Endothelial cell of umbilical vein (primary cell): ENCODE measurements around the gene TMEM51. TPM values are rescaled to one million over a fixed set of nuclear protein-coding genes. Genes with fewer than 3 reads are reported as not detected.

Experiments used
- BruUV-seq: library from RNA; stranded (reverse); fragments of 400-500 nt; replicated peaks from 2 replicates; lab custom pipeline; 2021; lab: Mats Ljungman, UMichigan
- CTCF ChIA-PET: fragments of 300-600, 350-600 bp; sonication (Branson Sonifier 250); formaldehyde crosslinking; loops from one replicate; lab custom pipeline; 2021; ENCODE audit warnings: antibody characterized with exemption, inconsistent platforms; lab: Charles Lee
- POLR2A ChIA-PET: fragments of 300-600, 350-600 bp; sonication (Branson Sonifier 250); formaldehyde crosslinking; loops from one replicate; lab custom pipeline; 2021; ENCODE audit warnings: antibody characterized with exemption, inconsistent platforms; lab: Charles Lee
- DNase-seq: peaks from one replicate; pipeline ENCODE4 v3.0.0-alpha.2; 2011; ENCODE audit warnings: low read depth, low spot score
- FAIRE-seq: peaks from 2 replicates; lab custom pipeline; 2011; peaks lifted over from hg19 to GRCh38; lab: Jason Lieb, UNC
- H2AFZ ChIP-seq: 2 replicates; pipeline ENCODE4 v1.6.0; 2012; ENCODE audit warnings: low read depth, low read length, control low read depth, inconsistent platforms
- H3K27ac ChIP-seq: 2 replicates; pipeline ENCODE4 v1.5.1; 2011; ENCODE audit warnings: low read depth, mild to moderate bottlenecking, control low read depth, low read length, moderate library complexity; ENCODE audit not compliant: insufficient read depth
- H3K27me3 ChIP-seq, 2 experiments: 2 replicates each; pipeline versions ENCODE4 v1.6.0 to v1.6.1; 2011; ENCODE audit warnings: low read length in 2 of 2, mixed read lengths in 1 of 2; ENCODE audit not compliant: control insufficient read depth in 2 of 2, insufficient read depth in 2 of 2
- H3K36me3 ChIP-seq, 2 experiments: 2 replicates in 1 of 2; 3 replicates in 1 of 2; pipeline ENCODE4 v1.5.1; 2011; ENCODE audit warnings: low read length in 2 of 2, mild to moderate bottlenecking in 1 of 2, moderate library complexity in 1 of 2; ENCODE audit not compliant: control insufficient read depth in 2 of 2, insufficient read depth in 2 of 2; ENCODE audit errors: extremely low read depth in 1 of 2
- H3K4me1 ChIP-seq: 3 replicates; pipeline ENCODE4 v1.5.1; 2011; ENCODE audit warnings: mild to moderate bottlenecking, low read length; ENCODE audit not compliant: control insufficient read depth, insufficient read depth; ENCODE audit errors: extremely low read depth
- H3K4me2 ChIP-seq: 2 replicates; pipeline ENCODE4 v1.6.1; 2011; ENCODE audit warnings: low read length, control low read depth, mixed read lengths; ENCODE audit not compliant: insufficient read depth
- H3K4me3 ChIP-seq, 3 experiments: fragments of 200-600 bp in 1 of 3; sonication (generic), shearing (Covaris generic) in 1 of 3; replicated peaks in 1 of 3; 2 replicates each; pipeline ENCODE4 v1.5.1; 2011 to 2016; ENCODE audit warnings: control low read depth in 3 of 3, low read length in 3 of 3, mild to moderate bottlenecking in 2 of 3, inconsistent platforms in 1 of 3, low read depth in 1 of 3, moderate library complexity in 1 of 3; ENCODE audit not compliant: insufficient read depth in 1 of 3
- H3K79me2 ChIP-seq: 2 replicates; pipeline ENCODE4 v1.6.0; 2012; ENCODE audit warnings: low read length, inconsistent platforms; ENCODE audit not compliant: control insufficient read depth, insufficient read depth
- H3K9ac ChIP-seq: replicated peaks from 2 replicates; pipeline ENCODE3; 2011; ENCODE audit warnings: low read length, control low read depth; ENCODE audit not compliant: insufficient read depth; ENCODE audit errors: extremely low read depth
- H3K9me1 ChIP-seq: replicated peaks from 3 replicates; pipeline ENCODE4 v1.6.0; 2011; ENCODE audit warnings: mild to moderate bottlenecking, low read length; ENCODE audit not compliant: control insufficient read depth, insufficient read depth; ENCODE audit errors: extremely low read depth
- H3K9me3 ChIP-seq: replicated peaks from 2 replicates; pipeline ENCODE4 v1.5.1; 2012; ENCODE audit warnings: low read length, inconsistent platforms; ENCODE audit not compliant: control insufficient read depth, insufficient read depth
- H4K20me1 ChIP-seq: replicated peaks from 2 replicates; pipeline ENCODE3; 2011; ENCODE audit warnings: mild to moderate bottlenecking, low read length; ENCODE audit not compliant: control insufficient read depth, insufficient read depth; ENCODE audit errors: extremely low read depth
- CTCF ChIP-seq, 2 donors: IDR thresholded peaks; 1 replicate in 1 of 2; 2 replicates in 1 of 2; pipeline ENCODE4 v1.5.1; 2011; ENCODE audit warnings: low read length in 2 of 2, mild to moderate bottlenecking in 2 of 2, moderate library complexity in 2 of 2, control low read depth in 1 of 2, inconsistent platforms in 1 of 2, low read depth in 1 of 2; ENCODE audit not compliant: insufficient read depth in 1 of 2; ENCODE audit errors: extremely low read depth in 1 of 2
- EZH2 ChIP-seq: IDR thresholded peaks from 2 replicates; pipeline ENCODE4 v1.6.1; 2012; ENCODE audit warnings: borderline replicate concordance, low read depth, mild to moderate bottlenecking, moderate library complexity, low read length, inconsistent platforms; ENCODE audit not compliant: severe bottlenecking
- FOS ChIP-seq: IDR thresholded peaks from 2 replicates; pipeline ENCODE4 v1.6.1; 2011; ENCODE audit warnings: mild to moderate bottlenecking, low read length, moderate library complexity, borderline replicate concordance; ENCODE audit not compliant: insufficient read depth
- GATA2 ChIP-seq: IDR thresholded peaks from 2 replicates; pipeline ENCODE4 v1.7.0; 2011; ENCODE audit warnings: low read depth, mild to moderate bottlenecking, moderate library complexity, mixed read lengths, low read length; ENCODE audit not compliant: insufficient read length, insufficient read depth
- JUN ChIP-seq: IDR thresholded peaks from 2 replicates; pipeline ENCODE4 v1.6.1; 2011; ENCODE audit warnings: borderline replicate concordance, low read depth; ENCODE audit not compliant: insufficient read length, insufficient read depth
- MAX ChIP-seq: IDR thresholded peaks from 2 replicates; pipeline ENCODE4 v1.6.1; 2011; ENCODE audit not compliant: insufficient read depth, insufficient read length
- MYC ChIP-seq: IDR thresholded peaks from one replicate; pipeline ENCODE4 v1.6.1; 2011; ENCODE audit warnings: mild to moderate bottlenecking, low read depth, low read length
- POLR2A ChIP-seq: IDR thresholded peaks from 2 replicates; pipeline ENCODE4 v1.6.1; 2012; ENCODE audit warnings: low read depth, mild to moderate bottlenecking, control low read depth, low read length
- POLR2AphosphoS5 ChIP-seq: IDR thresholded peaks from 2 replicates; pipeline ENCODE4 v1.6.1; 2012; ENCODE audit warnings: low read depth, mild to moderate bottlenecking, control low read depth, low read length, moderate library complexity; ENCODE audit not compliant: insufficient read depth
- dilution Hi-C: fragments of 300-500 bp; cut with MboI; formaldehyde crosslinking; loops from one replicate; pipeline ENCODE4 v1.15.0; 2019; ENCODE audit warnings: low sequenced_read_pairs; ENCODE audit not compliant: extremely low pct_ligation_motif_present
- intact Hi-C: fragments of 100-400 bp; cut with micrococcal nuclease; formaldehyde crosslinking; loops from one replicate; pipeline ENCODE4 v1.10.0; 2022
- polyA plus RNA-seq, 4 experiments: library from polyadenylated mRNA; depleted of rRNA in 3 of 4; stranded (reverse) in 3 of 4; unstranded in 1 of 4; fragments of >200 nt; gene quantifications; 2 replicates each; pipeline versions ENCODE4 v1.2.1 to v1.2.3, GENCODE V29; 2011 to 2012; ENCODE audit warnings: missing spikeins in 1 of 4
- total RNA-seq: library from RNA; stranded (reverse); gene quantifications from 2 replicates; pipeline ENCODE4 v1.2.3, GENCODE V29; 2021

Gene TMEM51
- total and polyA plus RNA-seq, 2 donors (not counting 3 experiments of a cell fraction or from before 2014, with no cell fraction given): 13.7 to 13.9 TPM

- TF ChIP-seq JUN (no peak), POLR2AphosphoS5 (no peak), CTCF (IDR thresholded peaks at IDR 0.05; ENCODE audit: extremely low read depth in 1 of 2, insufficient read depth in 1 of 2, low read depth in 1 of 2, low read length in 2 of 2) (peak; percentile 77 to 82), GATA2 (no peak), FOS (no peak), POLR2A (peak; percentile 3), EZH2 (no peak), MYC (no peak), MAX (no peak)
- DNase-seq: peak; percentile 70
Measured at GRCh38 chr1:15153842-15154479, 414 bp downstream of the TMEM51 start.

More at GRCh38 chr1:15153842-15154479, 414 bp downstream of the TMEM51 start:
- peak overlapping the region; percentile 42 to 70 (median 53) for H3K4me3 ChIP-seq
- H3K9me1 ChIP-seq: no peaks in the 10 kb centered on the region
- FAIRE-seq: peak; percentile 70
- peaks cover 20% of the 10 kb centered on the region for H3K4me1 ChIP-seq
- peak overlapping the region; percentile 88 for H3K4me2 ChIP-seq
- peaks cover 9 to 11% of the 10 kb centered on the region in 2 experiments for H3K27me3 ChIP-seq
- BruUV-seq: TSS peak; percentile 59
- H2AFZ ChIP-seq: peak overlapping the region; percentile 85
- H3K27ac ChIP-seq: peak overlapping the region; percentile 58
- peak overlapping the region; percentile 79 for H3K9ac ChIP-seq
- H3K79me2 ChIP-seq: peaks cover 14% of the 10 kb centered on the region
- no peaks in the 10 kb centered on the region for H3K9me3 ChIP-seq
- intact Hi-C loops (loop anchor here (1.0 to 5.0 kb wide), 2 partner anchors 25 to 263 kb away; no protein-coding TSS in a partner anchor), dilution Hi-C loops (no loop called here)
- POLR2A ChIA-PET: no interaction called here
- no peaks in the 10 kb centered on the region for H3K36me3 ChIP-seq
- H4K20me1 ChIP-seq: no peaks in the 10 kb centered on the region
- CTCF ChIA-PET: interaction anchor here (0.9 to 7.8 kb wide), 18 partner anchors 8 to 150 kb away, joined by 3 to 211 read pairs (median 7); partner anchors contain the start of gene FHAD1
